H1 (cell line): Measurements from ENCODE around the gene FAM50B.

Source experiments
- JUN ChIP-seq: IDR thresholded peaks from 2 replicates; pipeline ENCODE4 v1.6.1; 2011; ENCODE audit warnings: low read depth, mild to moderate bottlenecking, improper control_type of control experiment, low read length
- MAFK ChIP-seq: IDR thresholded peaks from 2 replicates; pipeline ENCODE4 v1.6.1; 2012; ENCODE audit warnings: low read depth, mild to moderate bottlenecking, improper control_type of control experiment, low read length
- YY1 ChIP-seq: IDR thresholded peaks from 2 replicates; pipeline ENCODE4 v1.6.1; 2011; ENCODE audit warnings: low read depth, mild to moderate bottlenecking, low read length
- TF ChIP-seq, protein P1 (sequence below), 3 experiments: IDR thresholded peaks; 1 replicate in 2 of 3; 2 replicates in 1 of 3; pipeline versions ENCODE4 v1.5.1 to v1.6.1; 2011; ENCODE audit warnings: low read length in 3 of 3, mild to moderate bottlenecking in 3 of 3, inconsistent platforms in 2 of 3, low read depth in 1 of 3, moderate library complexity in 1 of 3; ENCODE audit not compliant: insufficient read depth in 1 of 3; ENCODE audit errors: control extremely low read depth in 1 of 3
- TF ChIP-seq, protein P2 (sequence below): IDR thresholded peaks from 2 replicates; pipeline ENCODE4 v1.6.1; 2012; ENCODE audit warnings: low read length, inconsistent platforms

DNA sequence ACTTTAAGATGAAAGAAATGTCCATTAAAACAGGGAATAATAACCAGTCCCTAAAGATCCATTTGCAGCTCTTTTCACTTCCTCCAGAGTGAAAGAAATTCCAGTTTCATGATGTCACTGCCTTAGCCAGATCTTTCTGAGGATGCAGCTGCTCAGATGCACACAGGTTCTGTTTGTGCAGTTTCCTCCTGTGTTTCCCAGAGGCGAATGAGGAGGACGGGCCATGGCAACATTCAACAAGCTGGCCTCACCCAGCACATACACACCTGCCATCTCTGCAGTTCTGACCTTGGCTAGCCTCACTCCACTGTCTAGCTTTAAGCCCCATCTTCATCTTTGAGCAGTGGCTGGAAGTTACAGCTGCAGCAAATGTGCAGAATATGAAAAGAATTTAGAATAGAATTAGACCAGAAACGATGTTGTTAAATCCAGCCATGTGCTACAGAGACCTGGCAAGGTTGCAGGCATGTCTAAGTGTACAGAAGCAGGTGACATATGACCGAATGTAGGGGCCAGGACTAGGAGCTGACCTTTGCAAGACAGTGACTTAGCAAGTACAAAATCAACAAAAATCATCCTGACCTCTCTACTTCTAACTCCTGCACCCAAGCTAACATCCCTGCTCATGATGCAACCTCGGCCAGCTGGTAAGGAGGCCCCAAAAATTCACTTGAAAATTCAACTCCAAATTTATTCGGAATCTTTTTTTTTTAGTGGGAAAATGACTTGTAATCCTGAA lies 35.0 kb downstream of the FAM50B start:
- TF ChIP-seq, protein P1, sequence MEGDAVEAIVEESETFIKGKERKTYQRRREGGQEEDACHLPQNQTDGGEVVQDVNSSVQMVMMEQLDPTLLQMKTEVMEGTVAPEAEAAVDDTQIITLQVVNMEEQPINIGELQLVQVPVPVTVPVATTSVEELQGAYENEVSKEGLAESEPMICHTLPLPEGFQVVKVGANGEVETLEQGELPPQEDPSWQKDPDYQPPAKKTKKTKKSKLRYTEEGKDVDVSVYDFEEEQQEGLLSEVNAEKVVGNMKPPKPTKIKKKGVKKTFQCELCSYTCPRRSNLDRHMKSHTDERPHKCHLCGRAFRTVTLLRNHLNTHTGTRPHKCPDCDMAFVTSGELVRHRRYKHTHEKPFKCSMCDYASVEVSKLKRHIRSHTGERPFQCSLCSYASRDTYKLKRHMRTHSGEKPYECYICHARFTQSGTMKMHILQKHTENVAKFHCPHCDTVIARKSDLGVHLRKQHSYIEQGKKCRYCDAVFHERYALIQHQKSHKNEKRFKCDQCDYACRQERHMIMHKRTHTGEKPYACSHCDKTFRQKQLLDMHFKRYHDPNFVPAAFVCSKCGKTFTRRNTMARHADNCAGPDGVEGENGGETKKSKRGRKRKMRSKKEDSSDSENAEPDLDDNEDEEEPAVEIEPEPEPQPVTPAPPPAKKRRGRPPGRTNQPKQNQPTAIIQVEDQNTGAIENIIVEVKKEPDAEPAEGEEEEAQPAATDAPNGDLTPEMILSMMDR (IDR thresholded peaks at IDR 0.05; ENCODE audit: control extremely low read depth in 1 of 3, insufficient read depth in 1 of 3, low read depth in 1 of 3, low read length in 3 of 3), result no peak
- TF ChIP-seq YY1 (no peak), MAFK (no peak), JUN (no peak)
- TF ChIP-seq, protein P2, sequence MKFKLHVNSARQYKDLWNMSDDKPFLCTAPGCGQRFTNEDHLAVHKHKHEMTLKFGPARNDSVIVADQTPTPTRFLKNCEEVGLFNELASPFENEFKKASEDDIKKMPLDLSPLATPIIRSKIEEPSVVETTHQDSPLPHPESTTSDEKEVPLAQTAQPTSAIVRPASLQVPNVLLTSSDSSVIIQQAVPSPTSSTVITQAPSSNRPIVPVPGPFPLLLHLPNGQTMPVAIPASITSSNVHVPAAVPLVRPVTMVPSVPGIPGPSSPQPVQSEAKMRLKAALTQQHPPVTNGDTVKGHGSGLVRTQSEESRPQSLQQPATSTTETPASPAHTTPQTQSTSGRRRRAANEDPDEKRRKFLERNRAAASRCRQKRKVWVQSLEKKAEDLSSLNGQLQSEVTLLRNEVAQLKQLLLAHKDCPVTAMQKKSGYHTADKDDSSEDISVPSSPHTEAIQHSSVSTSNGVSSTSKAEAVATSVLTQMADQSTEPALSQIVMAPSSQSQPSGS, result no peak
